CD4-positive, alpha-beta T cell (primary cell): Measurements from ENCODE around the gene NT5DC1. TPM values are rescaled to one million over a fixed set of nuclear protein-coding genes. Genes with fewer than 3 reads are reported as not detected.

Experiments used
- ATAC-seq: fragments of 200-7000 bp; cut with Tn5 transposase; one replicate; pipeline ENCODE4 v1.10.0; 2022; ENCODE audit warnings: mild to moderate bottlenecking; ENCODE audit not compliant: poor library complexity
- CTCF ChIA-PET: fragments of 350-600 bp; sonication (Branson Sonifier 250); formaldehyde crosslinking; loops from one replicate; lab custom pipeline; 2021; ENCODE audit warnings: antibody characterized with exemption, inconsistent platforms; lab: Charles Lee
- POLR2A ChIA-PET: fragments of 350-600 bp; sonication (Branson Sonifier 250); formaldehyde crosslinking; loops from one replicate; lab custom pipeline; 2021; ENCODE audit warnings: antibody characterized with exemption, inconsistent platforms; lab: Charles Lee
- DNase-seq, 14 experiments: peaks; one replicate each; pipeline ENCODE4 v3.0.0-alpha.2; 2013 to 2020; ENCODE audit warnings: mixed read lengths in 2 of 14
- H3K27ac ChIP-seq, 2 donors: one replicate each; pipeline versions ENCODE4 v1.5.1 to v1.7.0; 2013; ENCODE audit warnings: low read length in 2 of 2, low read depth in 1 of 2, mild to moderate bottlenecking in 1 of 2
- H3K27me3 ChIP-seq, 2 experiments: 1 replicate in 1 of 2; 2 replicates in 1 of 2; pipeline versions ENCODE4 v1.6.1 to v1.7.0; 2013; ENCODE audit warnings: low read length in 2 of 2, control low read depth in 1 of 2, mild to moderate bottlenecking in 1 of 2, moderate library complexity in 1 of 2; ENCODE audit not compliant: insufficient read depth in 2 of 2, control insufficient read depth in 1 of 2
- H3K36me3 ChIP-seq: one replicate; pipeline ENCODE4 v1.6.1; 2013; ENCODE audit warnings: low read length, control low read depth; ENCODE audit not compliant: insufficient read depth
- H3K4me1 ChIP-seq: one replicate; pipeline ENCODE4 v1.6.1; 2013; ENCODE audit warnings: low read length, control low read depth; ENCODE audit not compliant: insufficient read depth
- H3K4me3 ChIP-seq: one replicate; pipeline ENCODE4 v1.5.1; 2013; ENCODE audit warnings: mild to moderate bottlenecking, low read length, moderate library complexity
- H3K9me3 ChIP-seq, 2 experiments: 1 replicate in 1 of 2; 2 replicates in 1 of 2; pipeline versions ENCODE4 v1.6.1 to v1.7.0; 2013; ENCODE audit warnings: low read length in 2 of 2, mild to moderate bottlenecking in 2 of 2, control low read depth in 1 of 2, moderate library complexity in 1 of 2; ENCODE audit not compliant: control insufficient read depth in 1 of 2, insufficient read depth in 1 of 2
- H3K27ac Mint-ChIP-seq: one replicate; pipeline ENCODE4 v1.8.0; 2020; ENCODE audit warnings: mixed read lengths
- H3K27me3 Mint-ChIP-seq: one replicate; pipeline ENCODE4 v1.8.0; 2021; ENCODE audit warnings: mixed read lengths
- H3K36me3 Mint-ChIP-seq: one replicate; pipeline ENCODE4 v1.8.0; 2021; ENCODE audit warnings: low read depth, mixed read lengths
- H3K4me1 Mint-ChIP-seq: one replicate; pipeline ENCODE4 v1.8.0; 2021; ENCODE audit warnings: low read depth, mixed read lengths
- H3K4me3 Mint-ChIP-seq: one replicate; pipeline ENCODE4 v1.8.0; 2020; ENCODE audit warnings: mild to moderate bottlenecking, mixed read lengths
- H3K9me3 Mint-ChIP-seq: one replicate; pipeline ENCODE4 v1.8.0; 2020; ENCODE audit warnings: mixed read lengths
- intact Hi-C, 2 experiments: fragments of 100-400 bp; cut with DNase I in 1 of 2; cut with micrococcal nuclease in 1 of 2; formaldehyde crosslinking; loops; one replicate each; pipeline versions ENCODE4 v1.15.1 to v1.9.0; 2023 to 2025; cut with DNase I, micrococcal nuclease
- total RNA-seq, 174 experiments: library from RNA in 2 of 174; stranded (reverse) in 2 of 174; gene quantifications; one replicate each; pipeline ENCODE4 v1.2.3 and lab custom pipeline; 2021 to 2026
- TF ChIP-seq, protein P1 (sequence below): fragments of 200-600 bp; IDR thresholded peaks from one replicate; pipeline ENCODE4 v1.8.0; 2022; ENCODE audit warnings: antibody characterized with exemption, mild to moderate bottlenecking

NT5DC1 gene
- total RNA-seq, 2 experiments from 2014 or later: 24.2 to 27.2 TPM

DNA sequence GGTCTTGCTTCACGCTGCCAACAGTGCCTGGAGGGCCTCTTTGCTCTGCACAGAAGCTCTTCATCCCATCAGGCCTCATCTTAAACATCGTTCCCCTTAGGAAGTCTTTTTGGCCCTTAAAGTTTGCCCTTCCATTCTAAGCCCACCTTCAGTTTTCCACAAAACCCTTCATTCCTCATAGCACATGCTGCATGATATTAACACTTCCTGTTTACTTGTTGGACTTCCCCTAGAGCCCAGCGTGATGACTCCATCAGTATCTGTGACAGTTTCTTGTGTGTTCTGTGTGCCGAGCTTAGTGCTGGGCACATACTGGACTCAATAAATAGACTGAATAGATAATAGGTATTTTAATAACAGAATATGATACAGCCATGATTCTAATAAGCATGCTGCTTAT, 2.2 kb downstream of the NT5DC1 start:
- Mint-ChIP-seq H3K4me1 (peaks cover 66% of the 10 kb centered on the region), H3K9me3 (no peaks in the 10 kb centered on the region), H3K36me3 (peaks cover 36% of the 10 kb centered on the region), H3K27ac (no peak overlapping the region), H3K27me3 (no peaks in the 10 kb centered on the region), H3K4me3 (peak overlapping the region; percentile 62)
- ChIA-PET CTCF (interaction anchor here (1.1 to 1.5 kb wide), 2 partner anchors 9 to 468 kb away, joined by 3 to 5 read pairs; partner anchors contain the start of gene RWDD1), POLR2A (interaction anchor here (0.7 kb wide), 1 partner anchor 177 kb away, joined by 3 read pairs; the partner anchor contains the start of gene TSPYL1)
- intact Hi-C loops: loop anchor here in 1 of 2 experiments (2.0 to 10.0 kb wide), 4 partner anchors 152 to 1572 kb away; partner anchors contain the start of genes KPNA5, NUS1, RWDD1 and TSPYL4
- ATAC-seq (no peak), DNase-seq (peak in 2 of 14 experiments; percentile 18 to 27)
- Histone ChIP-seq H3K27ac (no peak overlapping the region), H3K4me3 (no peak overlapping the region), H3K4me1 (peaks cover 26% of the 10 kb centered on the region), H3K9me3 (no peaks in the 10 kb centered on the region), H3K36me3 (peaks cover 12% of the 10 kb centered on the region), H3K27me3 (no peaks in the 10 kb centered on the region)
- TF ChIP-seq, protein P1, sequence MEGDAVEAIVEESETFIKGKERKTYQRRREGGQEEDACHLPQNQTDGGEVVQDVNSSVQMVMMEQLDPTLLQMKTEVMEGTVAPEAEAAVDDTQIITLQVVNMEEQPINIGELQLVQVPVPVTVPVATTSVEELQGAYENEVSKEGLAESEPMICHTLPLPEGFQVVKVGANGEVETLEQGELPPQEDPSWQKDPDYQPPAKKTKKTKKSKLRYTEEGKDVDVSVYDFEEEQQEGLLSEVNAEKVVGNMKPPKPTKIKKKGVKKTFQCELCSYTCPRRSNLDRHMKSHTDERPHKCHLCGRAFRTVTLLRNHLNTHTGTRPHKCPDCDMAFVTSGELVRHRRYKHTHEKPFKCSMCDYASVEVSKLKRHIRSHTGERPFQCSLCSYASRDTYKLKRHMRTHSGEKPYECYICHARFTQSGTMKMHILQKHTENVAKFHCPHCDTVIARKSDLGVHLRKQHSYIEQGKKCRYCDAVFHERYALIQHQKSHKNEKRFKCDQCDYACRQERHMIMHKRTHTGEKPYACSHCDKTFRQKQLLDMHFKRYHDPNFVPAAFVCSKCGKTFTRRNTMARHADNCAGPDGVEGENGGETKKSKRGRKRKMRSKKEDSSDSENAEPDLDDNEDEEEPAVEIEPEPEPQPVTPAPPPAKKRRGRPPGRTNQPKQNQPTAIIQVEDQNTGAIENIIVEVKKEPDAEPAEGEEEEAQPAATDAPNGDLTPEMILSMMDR: no peak

DNA sequence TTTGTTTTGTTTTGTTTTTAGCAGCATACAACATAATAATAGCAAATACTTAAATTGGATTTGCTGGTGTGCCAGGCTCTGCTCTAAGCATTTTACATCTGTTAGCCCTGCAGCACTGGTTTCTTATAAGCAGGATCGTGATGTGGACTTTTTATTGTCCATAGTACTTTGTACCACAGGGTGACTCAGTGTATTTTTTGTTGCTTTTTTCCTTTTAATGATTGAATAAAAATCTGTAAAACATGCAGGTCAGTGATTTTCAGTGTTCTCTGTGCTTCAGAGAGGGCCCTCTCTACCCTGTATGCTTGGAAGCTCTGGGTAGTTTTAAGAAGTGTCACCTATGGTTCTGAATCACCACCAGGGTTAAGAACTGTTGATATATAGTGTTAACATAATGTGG, 4.0 kb downstream of the NT5DC1 start:
- ATAC-seq: no peak
- no peak overlapping the region for H3K4me3 ChIP-seq
- H3K27ac ChIP-seq: no peak overlapping the region
- H3K27me3 ChIP-seq: no peaks in the 10 kb centered on the region
- peaks cover 54% of the 10 kb centered on the region for H3K36me3 Mint-ChIP-seq
- POLR2A ChIA-PET: no interaction called here
- peak overlapping the region; percentile 56 for H3K4me3 Mint-ChIP-seq
- peaks cover 72% of the 10 kb centered on the region for H3K4me1 Mint-ChIP-seq
- H3K9me3 ChIP-seq: no peaks in the 10 kb centered on the region
- H3K27me3 Mint-ChIP-seq: no peaks in the 10 kb centered on the region
- no peak overlapping the region for H3K27ac Mint-ChIP-seq
- CTCF ChIA-PET: no interaction called here
- H3K36me3 ChIP-seq: peaks cover 27% of the 10 kb centered on the region
- H3K9me3 Mint-ChIP-seq: no peaks in the 10 kb centered on the region
- H3K4me1 ChIP-seq: peaks cover 26% of the 10 kb centered on the region
- intact Hi-C loops: loop anchor here in 1 of 2 experiments (5.0 to 10.0 kb wide), 3 partner anchors 468 to 1570 kb away; partner anchors contain the start of genes KPNA5, NUS1 and RWDD1
- TF ChIP-seq, protein P1: no peak
- no peak for DNase-seq

DNA sequence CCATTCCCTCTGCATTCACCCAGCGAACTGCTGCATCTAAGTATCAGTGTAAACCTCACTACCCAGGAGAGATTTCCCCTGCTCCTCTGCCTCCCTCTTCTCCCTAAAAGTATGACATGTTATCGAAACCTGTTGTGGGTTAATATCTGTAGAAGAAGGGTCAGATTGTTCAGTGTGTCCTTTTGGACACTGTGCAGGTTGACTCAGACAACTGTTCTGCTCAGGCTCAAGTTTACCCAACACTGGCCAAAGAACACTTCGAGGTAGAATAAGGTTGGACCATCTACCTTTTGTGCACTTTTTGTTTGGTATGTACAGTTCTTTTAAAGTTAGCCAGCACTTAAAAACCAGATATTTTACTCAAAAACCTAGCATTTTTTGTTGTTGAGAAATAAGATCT, 4.6 kb downstream of the NT5DC1 start:
- Histone ChIP-seq H3K27me3 (no peaks in the 10 kb centered on the region), H3K27ac (no peak overlapping the region), H3K9me3 (no peaks in the 10 kb centered on the region), H3K4me1 (peaks cover 26% of the 10 kb centered on the region), H3K4me3 (no peak overlapping the region), H3K36me3 (peaks cover 33% of the 10 kb centered on the region)
- peaks cover 66% of the 10 kb centered on the region for H3K4me1 Mint-ChIP-seq
- intact Hi-C loops: loop anchor here in 1 of 2 experiments (10.0 kb wide), 2 partner anchors 580 to 1570 kb away; partner anchors contain the start of genes KPNA5 and NUS1
- no peak for ATAC-seq
- no peaks in the 10 kb centered on the region for H3K27me3 Mint-ChIP-seq
- H3K4me3 Mint-ChIP-seq: peak overlapping the region; percentile 42
- CTCF ChIA-PET: no interaction called here
- no peak overlapping the region for H3K27ac Mint-ChIP-seq
- TF ChIP-seq, protein P1: no peak
- POLR2A ChIA-PET: no interaction called here
- H3K9me3 Mint-ChIP-seq: no peaks in the 10 kb centered on the region
- H3K36me3 Mint-ChIP-seq: peaks cover 59% of the 10 kb centered on the region
- DNase-seq: no peak
